ENCODE data around the gene KRTAP20-1.

DNA sequence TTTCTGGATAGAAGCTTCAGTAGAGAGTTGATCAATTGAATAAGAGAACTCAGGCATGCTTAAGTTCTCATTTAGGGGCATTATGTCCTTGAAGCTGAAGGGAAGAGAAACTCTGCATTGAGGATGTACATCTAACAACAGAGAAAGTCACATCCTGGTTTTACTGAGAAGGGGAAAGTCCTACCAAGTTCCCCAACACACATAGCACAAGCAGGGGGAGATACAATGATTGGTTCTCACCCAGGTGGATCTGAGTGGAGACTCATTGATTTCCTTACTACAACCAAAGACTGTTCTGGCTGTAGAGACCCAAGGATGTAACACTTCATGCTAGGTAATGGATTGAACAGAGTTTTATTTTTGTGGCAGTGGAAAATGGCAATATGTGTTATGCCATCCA lies 1.0 kb upstream of the KRTAP20-1 start:
- TF ChIP-seq CTCF (IDR thresholded peaks at IDR 0.05) (no peak), POLR2A (IDR thresholded peaks at IDR 0.05) (no peak)

All from right lobe of liver (tissue), 4 donors.